Measurements from ENCODE around the gene ELL2.
"Not testable (repeated sequence)": the region's sequence is repeated elsewhere in the genome, so short reads cannot be mapped to it uniquely, and the experiment has no call there.

ELL2 gene

DNA sequence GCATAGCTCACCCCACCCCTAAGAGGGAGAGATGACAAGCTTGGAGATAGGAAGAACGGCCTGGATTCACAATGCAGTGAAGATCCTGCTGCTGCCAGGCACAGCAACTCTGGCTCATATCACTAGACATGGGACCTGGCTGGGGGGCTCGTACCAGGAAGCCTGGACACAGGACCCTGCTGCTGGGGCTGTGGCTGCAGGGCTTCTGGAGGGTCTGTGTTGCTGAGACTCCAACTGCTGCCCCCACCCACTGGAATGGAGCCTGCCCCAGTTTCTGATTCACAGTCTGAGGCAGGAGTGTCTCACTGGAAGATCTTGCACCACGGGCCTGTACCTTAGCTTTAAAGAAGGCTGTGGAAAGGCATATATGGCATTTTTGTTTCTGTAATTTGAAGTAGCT, 108.2 kb downstream of the ELL2 start:
- peaks cover 17 to 18% of the 10 kb centered on the region in 2 donors for H3K4me1 ChIP-seq (ENCODE audit: control insufficient read depth in 2 of 2, insufficient read depth in 1 of 2, low read depth in 1 of 2, low read length in 2 of 2)
- no peaks in the 10 kb centered on the region for H3K27me3 ChIP-seq (ENCODE audit: control insufficient read depth in 3 of 3, insufficient read depth in 3 of 3, low read depth in 1 of 3, low read length in 3 of 3)
- no peak overlapping the region for H3K14ac ChIP-seq (ENCODE audit: low read length)
- H2BK5ac ChIP-seq (ENCODE audit: low read length), result no peak overlapping the region
- no peak overlapping the region for H2AK5ac ChIP-seq (ENCODE audit: low read depth, low read length)
- no peak overlapping the region for H4K8ac ChIP-seq (ENCODE audit: low read depth, low read length)
- H3K79me1 ChIP-seq (ENCODE audit: low read depth, low read length), result no peaks in the 10 kb centered on the region
- H3K9me3 ChIP-seq (replicated peaks in 1 of 2; ENCODE audit: control insufficient read depth in 2 of 2, insufficient read depth in 1 of 2, low read depth in 1 of 2, low read length in 2 of 2), result no peaks in the 10 kb centered on the region
- no peak overlapping the region for H2AFZ ChIP-seq (ENCODE audit: low read length)
- no peak overlapping the region for H3K23ac ChIP-seq (ENCODE audit: low read depth, low read length, poor library complexity)
- H4K91ac ChIP-seq (ENCODE audit: low read depth, low read length, poor library complexity), result no peak overlapping the region
- no peak overlapping the region for H3K4me2 ChIP-seq (ENCODE audit: insufficient read depth, low read length, poor library complexity, severe bottlenecking)
- H2BK12ac ChIP-seq (ENCODE audit: low read length), result no peak overlapping the region
- no peak overlapping the region for H3K27ac ChIP-seq (replicated peaks; ENCODE audit: low read length)
- H3K18ac ChIP-seq (ENCODE audit: low read length), result no peak overlapping the region
- H3K9ac ChIP-seq (ENCODE audit: low read depth, low read length, poor library complexity), result no peak overlapping the region
- no peak overlapping the region for H3K4me3 ChIP-seq (ENCODE audit: low read length in 2 of 2)
- no CpG with 5 or more reads among the region's 3 CpGs for WGBS, 2 donors (ENCODE audit: extremely low coverage in 2 of 2, insufficient read length in 2 of 2, insufficient replicate concordance in 1 of 2)
- no peaks in the 10 kb centered on the region for H3K36me3 ChIP-seq (replicated peaks in 1 of 2; ENCODE audit: control insufficient read depth in 2 of 2, insufficient read depth in 2 of 2, low read length in 2 of 2)
- H2BK15ac ChIP-seq (ENCODE audit: low read length), result no peak overlapping the region
- no peak for DNase-seq (ENCODE audit: low spot score)
- H3K4ac ChIP-seq (ENCODE audit: low read length), result no peak overlapping the region
- no peak overlapping the region for H2BK120ac ChIP-seq (ENCODE audit: low read depth, low read length)

DNA sequence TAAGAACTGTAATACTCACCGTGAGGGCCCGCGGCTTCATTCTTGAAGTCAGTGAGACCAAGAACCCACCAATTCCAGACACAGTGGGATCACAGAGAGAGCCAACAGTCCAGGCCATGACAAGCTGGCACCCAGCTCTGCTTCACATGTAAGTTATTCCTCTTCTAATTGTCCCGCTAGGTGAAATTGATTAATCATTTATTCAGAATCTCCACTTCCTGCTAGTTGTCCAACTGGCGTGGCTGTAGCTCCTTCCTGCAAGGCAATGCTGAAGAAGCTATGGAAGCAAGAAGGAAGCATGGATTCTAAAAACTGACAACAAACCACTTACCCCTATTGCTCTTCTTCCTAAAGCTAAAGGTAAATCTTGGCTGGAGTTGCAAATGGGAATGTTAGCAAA, 109.1 kb downstream of the ELL2 start:
- no peak overlapping the region for H3K4ac ChIP-seq (ENCODE audit: low read length)
- WGBS, 2 donors (ENCODE audit: extremely low coverage in 2 of 2, insufficient read length in 2 of 2, insufficient replicate concordance in 1 of 2), result no CpG with 5 or more reads among the region's 5 CpGs
- H3K9ac ChIP-seq (ENCODE audit: low read depth, low read length, poor library complexity), result no peak overlapping the region
- H2BK12ac ChIP-seq (ENCODE audit: low read length), result no peak overlapping the region
- no peak overlapping the region for H2BK120ac ChIP-seq (ENCODE audit: low read depth, low read length)
- no peak overlapping the region for H4K91ac ChIP-seq (ENCODE audit: low read depth, low read length, poor library complexity)
- no peaks in the 10 kb centered on the region for H3K36me3 ChIP-seq (replicated peaks in 1 of 2; ENCODE audit: control insufficient read depth in 2 of 2, insufficient read depth in 2 of 2, low read length in 2 of 2)
- H3K23ac ChIP-seq (ENCODE audit: low read depth, low read length, poor library complexity), result no peak overlapping the region
- H3K27ac ChIP-seq (replicated peaks; ENCODE audit: low read length), result no peak overlapping the region
- no peak overlapping the region for H2BK15ac ChIP-seq (ENCODE audit: low read length)
- H3K4me2 ChIP-seq (ENCODE audit: insufficient read depth, low read length, poor library complexity, severe bottlenecking), result no peak overlapping the region
- H3K18ac ChIP-seq (ENCODE audit: low read length), result no peak overlapping the region
- no peaks in the 10 kb centered on the region for H3K9me3 ChIP-seq (replicated peaks in 1 of 2; ENCODE audit: control insufficient read depth in 2 of 2, insufficient read depth in 1 of 2, low read depth in 1 of 2, low read length in 2 of 2)
- no peak overlapping the region for H2AFZ ChIP-seq (ENCODE audit: low read length)
- H3K4me1 ChIP-seq (ENCODE audit: control insufficient read depth in 2 of 2, insufficient read depth in 1 of 2, low read depth in 1 of 2, low read length in 2 of 2), result peaks cover 11% of the 10 kb centered on the region in 2 donors
- no peak overlapping the region for H2BK5ac ChIP-seq (ENCODE audit: low read length)
- no peaks in the 10 kb centered on the region for H3K79me1 ChIP-seq (ENCODE audit: low read depth, low read length)
- no peak overlapping the region for H3K4me3 ChIP-seq (ENCODE audit: low read length in 2 of 2)
- no peak overlapping the region for H4K8ac ChIP-seq (ENCODE audit: low read depth, low read length)
- H2AK5ac ChIP-seq (ENCODE audit: low read depth, low read length), result no peak overlapping the region
- no peaks in the 10 kb centered on the region for H3K27me3 ChIP-seq (ENCODE audit: control insufficient read depth in 3 of 3, insufficient read depth in 3 of 3, low read depth in 1 of 3, low read length in 3 of 3)
- DNase-seq (ENCODE audit: low spot score), result no peak
- H3K14ac ChIP-seq (ENCODE audit: low read length), result no peak overlapping the region

DNA sequence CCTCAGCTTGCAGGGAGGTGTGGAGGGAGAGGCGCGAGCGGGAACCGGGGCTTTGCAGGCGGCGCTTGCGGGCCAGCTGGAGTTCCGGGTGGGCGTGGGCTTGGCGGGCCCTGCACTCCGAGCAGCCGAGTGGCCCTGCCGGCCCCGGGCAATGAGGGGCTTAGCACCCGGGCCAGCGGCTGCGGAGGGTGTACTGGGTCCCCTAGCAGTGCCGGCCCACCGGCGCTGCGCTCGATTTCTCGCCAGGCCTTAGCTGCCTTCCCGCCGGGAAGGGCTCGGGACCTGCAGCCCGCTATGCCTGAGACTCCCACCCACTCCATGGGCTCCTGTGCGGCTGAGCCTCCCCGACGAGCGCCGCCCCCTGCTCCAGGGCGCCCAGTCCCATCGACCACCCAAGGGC, 110.5 kb downstream of the ELL2 start:
- H2BK15ac ChIP-seq (ENCODE audit: low read length); H4K8ac ChIP-seq (ENCODE audit: low read depth, low read length); H3K36me3 ChIP-seq (replicated peaks in 1 of 2; ENCODE audit: control insufficient read depth in 2 of 2, insufficient read depth in 2 of 2, low read length in 2 of 2); H2AFZ ChIP-seq (ENCODE audit: low read length); H2BK120ac ChIP-seq (ENCODE audit: low read depth, low read length); H3K18ac ChIP-seq (ENCODE audit: low read length); H2AK5ac ChIP-seq (ENCODE audit: low read depth, low read length); H3K14ac ChIP-seq (ENCODE audit: low read length); H2BK12ac ChIP-seq (ENCODE audit: low read length); H4K91ac ChIP-seq (ENCODE audit: low read depth, low read length, poor library complexity); H3K4me2 ChIP-seq (ENCODE audit: insufficient read depth, low read length, poor library complexity, severe bottlenecking); H3K4me3 ChIP-seq (ENCODE audit: low read length in 2 of 2); H2BK5ac ChIP-seq (ENCODE audit: low read length); H3K4ac ChIP-seq (ENCODE audit: low read length); H3K4me1 ChIP-seq (ENCODE audit: control insufficient read depth in 2 of 2, insufficient read depth in 1 of 2, low read depth in 1 of 2, low read length in 2 of 2); H3K9me3 ChIP-seq (replicated peaks in 1 of 2; ENCODE audit: control insufficient read depth in 2 of 2, insufficient read depth in 1 of 2, low read depth in 1 of 2, low read length in 2 of 2); H3K23ac ChIP-seq (ENCODE audit: low read depth, low read length, poor library complexity); H3K9ac ChIP-seq (ENCODE audit: low read depth, low read length, poor library complexity); H3K27me3 ChIP-seq (ENCODE audit: control insufficient read depth in 3 of 3, insufficient read depth in 3 of 3, low read depth in 1 of 3, low read length in 3 of 3); H3K27ac ChIP-seq (replicated peaks; ENCODE audit: low read length); H3K79me1 ChIP-seq (ENCODE audit: low read depth, low read length); DNase-seq (ENCODE audit: low spot score): not testable (repeated sequence)
- no CpG with 5 or more reads among the region's 34 CpGs for WGBS, 2 donors (ENCODE audit: extremely low coverage in 2 of 2, insufficient read length in 2 of 2, insufficient replicate concordance in 1 of 2)

DNA sequence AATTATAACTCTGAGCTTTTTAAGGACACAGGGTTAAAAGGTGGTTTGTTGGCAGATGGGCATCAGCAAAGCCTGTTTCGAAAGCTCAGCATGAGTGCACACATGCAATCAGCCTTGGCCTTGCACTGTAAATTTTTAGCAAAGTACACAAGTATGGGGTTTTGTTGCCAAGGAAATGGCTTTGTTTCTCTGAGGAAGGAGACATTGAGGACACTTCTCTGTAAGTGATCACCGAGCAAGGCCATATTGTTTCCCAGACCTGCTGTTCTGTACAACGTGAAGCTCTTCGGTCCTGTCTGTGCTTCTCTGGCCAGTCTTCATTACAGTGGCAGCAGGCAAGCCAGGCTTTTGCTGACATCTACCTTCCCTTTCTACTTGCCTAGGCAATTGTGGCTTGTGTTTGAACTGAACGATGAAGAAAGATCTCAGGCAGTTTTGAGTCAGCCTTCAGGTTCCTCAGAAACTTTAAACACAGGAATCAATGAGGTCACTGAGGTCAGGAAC, 111.2 kb downstream of the ELL2 start:
- Histone ChIP-seq H3K79me1 (ENCODE audit: low read depth, low read length) (no peaks in the 10 kb centered on the region), H3K27me3 (ENCODE audit: control insufficient read depth in 3 of 3, insufficient read depth in 3 of 3, low read depth in 1 of 3, low read length in 3 of 3) (no peaks in the 10 kb centered on the region), H3K27ac (replicated peaks; ENCODE audit: low read length) (no peak overlapping the region), H3K4ac (ENCODE audit: low read length) (no peak overlapping the region), H3K9ac (ENCODE audit: low read depth, low read length, poor library complexity) (no peak overlapping the region), H3K14ac (ENCODE audit: low read length) (no peak overlapping the region), H4K91ac (ENCODE audit: low read depth, low read length, poor library complexity) (no peak overlapping the region), H2BK15ac (ENCODE audit: low read length) (no peak overlapping the region), H3K9me3 (replicated peaks in 1 of 2; ENCODE audit: control insufficient read depth in 2 of 2, insufficient read depth in 1 of 2, low read depth in 1 of 2, low read length in 2 of 2) (no peaks in the 10 kb centered on the region), H3K4me3 (ENCODE audit: low read length in 2 of 2) (no peak overlapping the region), H2AFZ (ENCODE audit: low read length) (no peak overlapping the region), H3K4me2 (ENCODE audit: insufficient read depth, low read length, poor library complexity, severe bottlenecking) (no peak overlapping the region), H2BK12ac (ENCODE audit: low read length) (no peak overlapping the region), H3K23ac (ENCODE audit: low read depth, low read length, poor library complexity) (no peak overlapping the region), H2BK120ac (ENCODE audit: low read depth, low read length) (no peak overlapping the region), H3K36me3 (replicated peaks in 1 of 2; ENCODE audit: control insufficient read depth in 2 of 2, insufficient read depth in 2 of 2, low read length in 2 of 2) (no peaks in the 10 kb centered on the region), H3K18ac (ENCODE audit: low read length) (no peak overlapping the region), H2AK5ac (ENCODE audit: low read depth, low read length) (no peak overlapping the region), H3K4me1 (ENCODE audit: control insufficient read depth in 2 of 2, insufficient read depth in 1 of 2, low read depth in 1 of 2, low read length in 2 of 2) (no peaks in the 10 kb centered on the region), H4K8ac (ENCODE audit: low read depth, low read length) (no peak overlapping the region), H2BK5ac (ENCODE audit: low read length) (no peak overlapping the region)
- WGBS, 2 donors (ENCODE audit: extremely low coverage in 2 of 2, insufficient read length in 2 of 2, insufficient replicate concordance in 1 of 2), result no CpG with 5 or more reads among the region's 5 CpGs
- no peak for DNase-seq (ENCODE audit: low spot score)
